ENCODE data around the gene CTIF.

The CTIF gene

GRCh38 chr18:48836231-48836805, 297.5 kb downstream of the CTIF start:
- no peak for DNase-seq (ENCODE audit: low read depth, low spot score)
- Histone ChIP-seq H3K36me3 (ENCODE audit: control insufficient read depth, insufficient read depth, low read length) (no peaks in the 10 kb centered on the region), H3K27ac (ENCODE audit: low read length) (no peak overlapping the region), H3K9me3 (ENCODE audit: control insufficient read depth, insufficient read depth, low read length) (no peaks in the 10 kb centered on the region), H3K4me3 (ENCODE audit: low read length) (no peak overlapping the region), H3K4me1 (ENCODE audit: control insufficient read depth, insufficient read depth, low read length) (0 out of 2 replicates have a peak, but pooled peaks cover 2% of the 10 kb centered on the region), H3K27me3 (ENCODE audit: control insufficient read depth, insufficient read depth, low read length) (no peaks in the 10 kb centered on the region)
- no CpG with 5 or more reads among the region's 4 CpGs for WGBS (ENCODE audit: insufficient coverage, insufficient read length)

- Histone ChIP-seq H3K27me3 (ENCODE audit: control insufficient read depth, insufficient read depth, low read length) (no peaks in the 10 kb centered on the region), H3K9me3 (ENCODE audit: control insufficient read depth, insufficient read depth, low read length) (no peaks in the 10 kb centered on the region), H3K36me3 (ENCODE audit: control insufficient read depth, insufficient read depth, low read length) (no peaks in the 10 kb centered on the region), H3K27ac (ENCODE audit: low read length) (no peak overlapping the region), H3K4me1 (ENCODE audit: control insufficient read depth, insufficient read depth, low read length) (0 out of 2 replicates have a peak, but pooled peaks cover 2% of the 10 kb centered on the region), H3K4me3 (ENCODE audit: low read length) (no peak overlapping the region)
- no CpG with 5 or more reads among the region's 13 CpGs for WGBS (ENCODE audit: insufficient coverage, insufficient read length)
- no peak for DNase-seq (ENCODE audit: low read depth, low spot score)
Measured at GRCh38 chr18:48836806-48837615, 298.2 kb downstream of the CTIF start.

GRCh38 chr18:48837676-48838075, 298.8 kb downstream of the CTIF start:
- no peaks in the 10 kb centered on the region for H3K27me3 ChIP-seq (ENCODE audit: control insufficient read depth, insufficient read depth, low read length)
- H3K27ac ChIP-seq (ENCODE audit: low read length) = no peak overlapping the region
- H3K9me3 ChIP-seq (ENCODE audit: control insufficient read depth, insufficient read depth, low read length) = no peaks in the 10 kb centered on the region
- no peak overlapping the region for H3K4me3 ChIP-seq (ENCODE audit: low read length)
- H3K4me1 ChIP-seq (ENCODE audit: control insufficient read depth, insufficient read depth, low read length) = peaks cover 4% of the 10 kb centered on the region
- no peaks in the 10 kb centered on the region for H3K36me3 ChIP-seq (ENCODE audit: control insufficient read depth, insufficient read depth, low read length)
- no peak for DNase-seq (ENCODE audit: low read depth, low spot score)
- WGBS (ENCODE audit: insufficient coverage, insufficient read length) = no CpG with 5 or more reads among the region's 3 CpGs

- no peak overlapping the region for H3K27ac ChIP-seq (ENCODE audit: low read length)
- H3K27me3 ChIP-seq (ENCODE audit: control insufficient read depth, insufficient read depth, low read length) = no peaks in the 10 kb centered on the region
- no peak for DNase-seq (ENCODE audit: low read depth, low spot score)
- WGBS (ENCODE audit: insufficient coverage, insufficient read length) = no CpG with 5 or more reads among the region's 12 CpGs
- no peaks in the 10 kb centered on the region for H3K36me3 ChIP-seq (ENCODE audit: control insufficient read depth, insufficient read depth, low read length)
- H3K4me3 ChIP-seq (ENCODE audit: low read length) = no peak overlapping the region
- no peaks in the 10 kb centered on the region for H3K9me3 ChIP-seq (ENCODE audit: control insufficient read depth, insufficient read depth, low read length)
- H3K4me1 ChIP-seq (ENCODE audit: control insufficient read depth, insufficient read depth, low read length) = peaks cover 6% of the 10 kb centered on the region
Measured at GRCh38 chr18:48838166-48838775, 299.4 kb downstream of the CTIF start.

GRCh38 chr18:48838921-48839818, 300.3 kb downstream of the CTIF start:
- WGBS (ENCODE audit: insufficient coverage, insufficient read length) = no CpG with 5 or more reads among the region's 10 CpGs
- DNase-seq (ENCODE audit: low read depth, low spot score) = no peak

GRCh38 chr18:48839819-48840490, 301.1 kb downstream of the CTIF start:
- no CpG with 5 or more reads among the region's 7 CpGs for WGBS (ENCODE audit: insufficient coverage, insufficient read length)
- no peak overlapping the region for H3K4me3 ChIP-seq (ENCODE audit: low read length)
- DNase-seq (ENCODE audit: low read depth, low spot score) = no peak
- no peaks in the 10 kb centered on the region for H3K36me3 ChIP-seq (ENCODE audit: control insufficient read depth, insufficient read depth, low read length)
- H3K27ac ChIP-seq (ENCODE audit: low read length) = no peak overlapping the region
- H3K9me3 ChIP-seq (ENCODE audit: control insufficient read depth, insufficient read depth, low read length) = no peaks in the 10 kb centered on the region
- H3K4me1 ChIP-seq (ENCODE audit: control insufficient read depth, insufficient read depth, low read length) = peaks cover 4% of the 10 kb centered on the region
- no peaks in the 10 kb centered on the region for H3K27me3 ChIP-seq (ENCODE audit: control insufficient read depth, insufficient read depth, low read length)

More at GRCh38 chr18:48838921-48839818, 300.3 kb downstream of the CTIF start:
- Histone ChIP-seq H3K27me3 (ENCODE audit: control insufficient read depth, insufficient read depth, low read length) (no peaks in the 10 kb centered on the region), H3K4me1 (ENCODE audit: control insufficient read depth, insufficient read depth, low read length) (peaks cover 4% of the 10 kb centered on the region), H3K36me3 (ENCODE audit: control insufficient read depth, insufficient read depth, low read length) (no peaks in the 10 kb centered on the region), H3K9me3 (ENCODE audit: control insufficient read depth, insufficient read depth, low read length) (no peaks in the 10 kb centered on the region), H3K27ac (ENCODE audit: low read length) (no peak overlapping the region), H3K4me3 (ENCODE audit: low read length) (no peak overlapping the region)

- H3K36me3 ChIP-seq (ENCODE audit: control insufficient read depth, insufficient read depth, low read length) = no peaks in the 10 kb centered on the region
- no CpG with 5 or more reads among the region's 3 CpGs for WGBS (ENCODE audit: insufficient coverage, insufficient read length)
Measured at GRCh38 chr18:48840491-48840877, 301.7 kb downstream of the CTIF start.

GRCh38 chr18:48841381-48842258, 302.8 kb downstream of the CTIF start:
- DNase-seq (ENCODE audit: low read depth, low spot score) = no peak
- no peaks in the 10 kb centered on the region for H3K9me3 ChIP-seq (ENCODE audit: control insufficient read depth, insufficient read depth, low read length)
- no peak overlapping the region for H3K4me3 ChIP-seq (ENCODE audit: low read length)
- no peaks in the 10 kb centered on the region for H3K36me3 ChIP-seq (ENCODE audit: control insufficient read depth, insufficient read depth, low read length)
- WGBS (ENCODE audit: insufficient coverage, insufficient read length) = no CpG with 5 or more reads among the region's 31 CpGs
- no peaks in the 10 kb centered on the region for H3K27me3 ChIP-seq (ENCODE audit: control insufficient read depth, insufficient read depth, low read length)
- no peak overlapping the region for H3K27ac ChIP-seq (ENCODE audit: low read length)
- H3K4me1 ChIP-seq (ENCODE audit: control insufficient read depth, insufficient read depth, low read length) = peaks cover 4% of the 10 kb centered on the region

More at GRCh38 chr18:48840491-48840877, 301.7 kb downstream of the CTIF start:
- no peak for DNase-seq (ENCODE audit: low read depth, low spot score)
- no peaks in the 10 kb centered on the region for H3K9me3 ChIP-seq (ENCODE audit: control insufficient read depth, insufficient read depth, low read length)
- no peak overlapping the region for H3K27ac ChIP-seq (ENCODE audit: low read length)
- H3K4me1 ChIP-seq (ENCODE audit: control insufficient read depth, insufficient read depth, low read length) = peaks cover 4% of the 10 kb centered on the region
- H3K27me3 ChIP-seq (ENCODE audit: control insufficient read depth, insufficient read depth, low read length) = no peaks in the 10 kb centered on the region
- H3K4me3 ChIP-seq (ENCODE audit: low read length) = no peak overlapping the region

All from iPS DF 6.9 (cell line).